BJ (cell line): ENCODE measurements around the gene CELF2. TPM values are rescaled to one million over a fixed set of nuclear protein-coding genes. Genes with fewer than 3 reads are reported as not detected.

ENCODE experiments used
- CTCF ChIA-PET: fragments of 350-600 bp; formaldehyde crosslinking; extraction: SDS; loops from one replicate; lab custom pipeline; 2021; ENCODE audit warnings: antibody characterized with exemption, inconsistent platforms; lab: Yijun Ruan, JAX
- POLR2A ChIA-PET: fragments of 300-600 bp; sonication (Branson Sonifier 250); formaldehyde crosslinking; extraction: SDS; loops from one replicate; lab custom pipeline; 2021; ENCODE audit warnings: antibody characterized with exemption; lab: Charles Lee
- DNase-seq: peaks from one replicate; pipeline ENCODE4 v3.0.0-alpha.2; 2011; ENCODE audit warnings: low read depth
- H3K27me3 ChIP-seq: 2 replicates; pipeline ENCODE4 v1.6.0; 2011; ENCODE audit warnings: low read length; ENCODE audit not compliant: control insufficient read depth, insufficient read depth
- H3K36me3 ChIP-seq: 2 replicates; pipeline ENCODE4 v1.5.1; 2011; ENCODE audit warnings: low read length; ENCODE audit not compliant: control insufficient read depth, insufficient read depth
- H3K4me3 ChIP-seq: 2 replicates; pipeline ENCODE4 v1.5.1; 2011; ENCODE audit warnings: low read depth, mild to moderate bottlenecking, control low read depth, low read length
- CTCF ChIP-seq: IDR thresholded peaks from 2 replicates; pipeline ENCODE4 v1.5.1; 2011; ENCODE audit warnings: low read depth, mild to moderate bottlenecking, control low read depth, inconsistent platforms, low read length, moderate library complexity; ENCODE audit not compliant: insufficient read depth
- polyA plus RNA-seq: library from polyadenylated mRNA; depleted of rRNA; stranded (reverse); fragments of >200 nt; gene quantifications from 2 replicates; pipeline ENCODE4 v1.2.3, GENCODE V29; 2011

CELF2 gene
- polyA plus RNA-seq, 1 experiment = 8.8 TPM

DNA sequence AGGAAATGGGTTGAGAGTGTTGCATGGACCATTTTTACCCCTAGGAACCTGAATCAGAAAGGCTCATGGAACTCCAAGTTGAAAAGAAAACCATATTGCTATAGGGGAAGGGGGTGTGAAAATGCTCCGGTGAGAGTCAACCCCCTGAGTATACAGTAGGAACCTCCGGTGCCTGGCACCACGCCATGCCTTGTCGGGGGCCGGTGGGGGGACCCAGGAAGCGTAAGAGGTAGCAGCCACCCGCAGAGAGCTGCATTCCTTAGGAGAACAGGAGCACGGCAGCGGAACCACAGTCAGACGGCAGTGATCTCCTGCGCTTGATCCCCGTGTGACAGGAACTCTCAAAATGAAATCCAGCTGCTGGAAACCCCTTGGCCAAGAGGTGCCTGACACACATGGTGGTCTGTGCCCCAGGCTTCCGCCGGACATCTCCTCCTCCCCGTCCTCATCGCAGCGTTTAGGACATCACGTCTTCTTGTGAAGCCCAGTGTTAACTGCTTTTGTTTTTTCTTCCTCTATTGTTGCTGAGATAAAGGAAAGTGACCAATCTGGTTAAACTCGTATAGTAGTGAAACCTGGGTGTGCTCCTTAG is 186.8 kb downstream of the CELF2 start:
- ChIA-PET POLR2A (no interaction called here), CTCF (no interaction called here)
- H3K36me3 ChIP-seq = no peaks in the 10 kb centered on the region
- no peaks in the 10 kb centered on the region for H3K27me3 ChIP-seq
- no peak for TF ChIP-seq CTCF
- DNase-seq = no peak
- H3K4me3 ChIP-seq = no peak overlapping the region

DNA sequence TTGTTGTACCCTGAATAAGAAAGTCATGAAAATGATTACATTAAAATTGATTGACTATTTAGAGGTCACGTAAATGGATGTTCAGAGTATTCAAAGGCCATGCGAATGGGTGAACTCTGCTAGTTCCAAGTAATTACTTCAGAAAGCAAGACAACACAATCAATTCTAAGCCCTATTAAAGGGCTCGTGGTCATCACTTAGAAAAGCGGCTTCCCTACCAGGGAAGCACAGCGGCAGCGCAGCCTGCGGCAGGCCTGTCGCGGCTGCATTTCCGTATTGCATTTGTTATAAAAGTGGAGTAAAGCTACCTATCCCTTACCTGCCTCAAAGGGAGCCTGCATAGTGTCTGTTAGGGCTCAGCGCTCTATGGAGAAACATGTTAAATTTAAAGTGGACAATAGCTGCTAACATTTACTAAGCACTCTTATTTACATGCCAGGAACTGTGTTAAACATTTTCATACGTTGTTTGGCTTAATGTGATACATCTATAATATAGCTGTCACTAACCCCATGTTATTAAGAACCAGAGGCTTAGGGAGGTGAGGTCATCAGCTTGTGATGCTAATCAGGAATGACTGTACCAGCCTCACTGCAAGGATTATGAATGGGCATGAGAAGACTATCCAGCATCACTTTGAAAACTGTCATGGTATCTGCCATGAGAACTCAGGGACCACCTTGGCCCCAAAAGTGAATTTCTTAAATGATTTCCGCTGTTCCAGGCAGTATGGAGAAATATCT is 187.5 kb downstream of the CELF2 start:
- Histone ChIP-seq H3K4me3 (no peak overlapping the region), H3K36me3 (no peaks in the 10 kb centered on the region), H3K27me3 (no peaks in the 10 kb centered on the region)
- no peak for DNase-seq
- POLR2A ChIA-PET = no interaction called here
- CTCF ChIA-PET = no interaction called here
- TF ChIP-seq CTCF = no peak

DNA sequence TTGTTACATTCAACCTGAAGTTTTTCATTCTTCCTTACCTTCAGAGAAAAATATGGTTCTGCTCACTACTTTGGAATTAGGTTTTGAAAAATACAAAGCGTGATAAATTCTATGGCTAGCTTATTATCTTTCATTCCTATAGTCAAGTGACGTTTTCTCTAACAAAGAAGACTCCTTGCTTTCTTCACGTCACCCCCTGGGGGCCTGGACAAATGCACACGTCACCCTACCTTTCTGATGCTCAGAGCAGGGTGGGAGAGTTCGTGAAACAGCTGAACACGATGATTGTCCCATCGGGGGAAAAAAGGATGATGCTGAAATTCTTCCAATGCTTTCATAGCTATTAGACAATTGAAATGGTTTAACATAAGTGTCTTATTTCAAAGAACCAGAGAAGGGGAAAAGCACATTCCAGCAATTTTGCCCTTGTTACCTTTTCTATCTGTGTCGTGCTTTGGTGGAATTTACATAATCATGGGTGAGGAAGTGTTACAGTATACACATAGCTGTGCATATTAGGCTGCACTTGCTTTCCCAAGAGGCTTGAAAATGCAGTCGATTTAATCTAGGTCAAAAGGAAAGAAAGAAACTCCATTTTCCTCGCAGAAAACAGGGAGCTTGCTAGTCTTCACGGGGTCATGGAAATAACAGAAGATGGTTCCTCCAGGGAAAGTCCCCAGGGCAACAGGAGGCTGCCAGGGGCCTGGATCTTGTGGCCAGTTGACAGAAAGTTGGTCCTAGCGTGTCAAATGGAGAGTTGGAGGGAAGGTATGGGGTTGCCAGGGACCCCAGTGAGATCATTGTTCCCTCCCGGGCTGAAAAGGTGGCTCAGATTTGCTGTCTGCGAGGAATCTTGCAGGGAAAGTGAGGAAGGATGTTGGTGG is 189.2 kb downstream of the CELF2 start:
- Histone ChIP-seq H3K36me3 (no peaks in the 10 kb centered on the region), H3K27me3 (no peaks in the 10 kb centered on the region), H3K4me3 (no peak overlapping the region)
- no peak for DNase-seq
- ChIA-PET CTCF (interaction anchor here (1.0 kb wide), 1 partner anchor 9 kb away, joined by 4 read pairs; no protein-coding TSS in a partner anchor), POLR2A (no interaction called here)
- TF ChIP-seq CTCF = no peak

DNA sequence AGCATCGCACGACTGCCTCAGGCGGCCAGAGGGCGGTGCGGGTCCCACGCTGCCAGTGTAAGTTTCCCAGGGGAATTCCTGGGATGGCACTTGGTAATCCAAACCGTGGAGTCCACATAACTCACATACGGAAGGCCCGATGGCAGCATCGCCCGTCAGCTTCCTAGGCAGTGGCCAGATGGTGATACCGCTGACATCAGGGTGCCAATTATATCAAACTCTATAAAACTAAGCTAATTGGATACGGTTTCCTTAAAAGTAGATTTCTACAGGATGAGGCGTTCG is 189.8 kb downstream of the CELF2 start:
- H3K4me3 ChIP-seq = no peak overlapping the region
- no peaks in the 10 kb centered on the region for H3K36me3 ChIP-seq
- no peaks in the 10 kb centered on the region for H3K27me3 ChIP-seq
- POLR2A ChIA-PET = no interaction called here
- TF ChIP-seq CTCF = no peak
- DNase-seq = no peak
- CTCF ChIA-PET = no interaction called here

DNA sequence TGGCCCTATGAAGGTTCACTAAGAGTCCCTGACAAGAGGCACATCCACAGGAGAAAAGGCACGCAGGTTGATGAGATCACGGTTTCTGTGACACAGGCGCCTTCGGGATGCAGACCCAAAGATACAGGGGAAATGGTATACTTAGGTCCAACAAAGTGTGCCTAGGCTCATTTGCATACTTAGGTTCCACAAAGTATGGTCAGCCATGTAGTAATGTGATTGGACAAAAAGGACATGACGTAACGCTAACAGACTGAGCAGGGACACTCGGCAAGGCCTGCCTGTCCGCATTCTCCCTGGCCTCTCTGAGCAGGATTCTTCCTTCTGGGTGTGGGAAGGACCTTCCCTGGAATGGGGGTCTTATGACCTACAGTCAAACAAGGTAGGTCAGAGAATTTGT is 190.6 kb downstream of the CELF2 start:
- TF ChIP-seq CTCF = no peak
- no peaks in the 10 kb centered on the region for H3K27me3 ChIP-seq
- POLR2A ChIA-PET = no interaction called here

More for the DNA sequence above, 190.6 kb downstream of the CELF2 start:
- CTCF ChIA-PET = no interaction called here
- Histone ChIP-seq H3K4me3 (no peak overlapping the region), H3K36me3 (no peaks in the 10 kb centered on the region)
- no peak for DNase-seq
